HG03469 (cell line): ENCODE results near the gene PPOX.

Experiments used
- ATAC-seq: cut with Tn5 transposase; IDR thresholded peaks from one replicate; pipeline ENCODE4 v1.9.1; 2021; ENCODE audit warnings: mild to moderate bottlenecking, moderate library complexity, moderate number of reproducible peaks; ENCODE audit not compliant: unreplicated experiment

PPOX gene

DNA sequence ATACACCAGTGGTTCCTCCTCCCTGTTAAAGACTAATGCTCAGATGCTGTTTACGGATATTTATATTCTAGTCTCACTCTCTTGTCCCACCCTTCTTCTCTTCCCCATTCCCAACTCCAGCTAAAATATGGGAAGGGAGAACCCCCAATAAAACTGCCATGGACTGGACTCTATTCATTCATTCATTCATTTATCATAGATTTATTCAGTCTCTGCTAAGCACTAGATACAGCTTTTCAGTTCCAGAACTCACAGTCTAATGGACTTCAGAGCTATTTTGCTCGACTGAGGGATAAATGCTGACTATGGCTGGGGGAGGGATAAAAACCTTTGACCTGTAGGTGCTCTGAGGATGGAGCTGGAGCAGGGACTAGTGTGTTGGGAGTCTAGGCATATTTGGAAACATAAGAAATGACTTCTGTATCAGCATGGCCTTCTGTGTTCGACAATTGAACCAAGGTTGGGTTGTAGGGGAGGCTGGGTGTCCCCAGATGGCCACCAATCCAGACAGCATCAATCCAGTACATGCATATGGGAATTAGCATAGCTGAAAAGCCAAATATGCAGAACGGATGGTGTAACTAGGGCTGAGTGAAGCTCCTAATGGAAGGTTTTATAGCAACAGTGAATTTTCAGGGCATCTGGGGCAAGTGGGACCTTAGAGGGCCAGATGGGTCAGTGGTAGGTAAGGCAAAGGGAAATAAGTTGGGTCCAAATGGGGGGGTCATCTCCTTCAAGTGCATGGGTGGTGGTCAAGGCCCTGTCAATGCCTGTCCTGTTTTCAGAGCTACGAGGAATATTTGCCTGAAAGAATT lies 53.1 kb downstream of the PPOX start:
- ATAC-seq: no peak

DNA sequence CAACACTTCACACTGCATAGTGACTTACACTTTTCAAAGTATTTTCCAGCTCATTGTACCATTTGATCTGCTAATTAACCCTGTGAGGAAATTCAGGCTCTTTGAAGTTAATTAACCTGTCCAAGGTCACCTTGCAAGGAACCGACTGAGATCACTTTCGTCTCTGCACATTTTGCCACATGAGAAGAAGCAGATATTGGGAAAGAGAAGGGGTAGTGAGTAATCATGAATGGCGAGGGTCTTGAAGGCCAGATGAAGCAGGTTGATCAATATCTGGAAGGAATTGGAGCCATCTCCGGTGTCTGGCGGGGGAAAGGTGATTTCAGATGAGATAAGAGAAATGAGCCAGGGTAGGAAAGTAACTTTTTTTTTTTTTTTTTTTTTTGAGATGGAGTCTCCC lies 53.8 kb downstream of the PPOX start:
- no peak for ATAC-seq
